ENCODE results near the gene PLAC8L1.

GRCh38 chr5:146050086-146050485 lies 55.3 kb downstream of the PLAC8L1 start:
- TF ChIP-seq CTCF (optimal IDR thresholded peaks at IDR 0.05 in 1 of 3, IDR thresholded peaks at IDR 0.05 in 1 of 3, conservative IDR thresholded peaks at IDR 0.05 in 1 of 3; ENCODE audit: extremely low read depth in 1 of 3, insufficient read depth in 2 of 3, low read length in 3 of 3): no peak
- no peak for TF ChIP-seq EZH2 (IDR thresholded peaks at IDR 0.05; ENCODE audit: low read length)
